ENCODE data around the gene CCDC88C.

DNA sequence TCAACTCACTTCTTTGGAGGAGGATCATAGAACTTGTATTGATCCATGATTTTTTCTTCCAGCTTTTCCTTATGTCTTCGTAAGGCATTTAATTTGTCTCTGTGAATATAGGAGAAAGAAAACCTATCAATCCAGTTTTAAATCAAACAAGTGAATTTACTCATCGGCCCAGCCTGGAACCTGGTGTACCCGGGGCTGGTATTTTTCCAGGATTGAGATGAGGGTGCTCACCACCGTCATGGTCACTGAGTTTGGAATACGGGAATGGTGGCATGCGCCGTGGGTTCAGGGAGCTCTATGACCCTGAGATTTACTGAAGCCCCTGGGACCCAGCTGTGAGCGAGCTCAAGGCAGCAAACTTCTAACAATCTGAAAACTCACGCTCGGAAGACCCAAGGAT, 126.6 kb downstream of the CCDC88C start:
- TF ChIP-seq, protein P1, sequence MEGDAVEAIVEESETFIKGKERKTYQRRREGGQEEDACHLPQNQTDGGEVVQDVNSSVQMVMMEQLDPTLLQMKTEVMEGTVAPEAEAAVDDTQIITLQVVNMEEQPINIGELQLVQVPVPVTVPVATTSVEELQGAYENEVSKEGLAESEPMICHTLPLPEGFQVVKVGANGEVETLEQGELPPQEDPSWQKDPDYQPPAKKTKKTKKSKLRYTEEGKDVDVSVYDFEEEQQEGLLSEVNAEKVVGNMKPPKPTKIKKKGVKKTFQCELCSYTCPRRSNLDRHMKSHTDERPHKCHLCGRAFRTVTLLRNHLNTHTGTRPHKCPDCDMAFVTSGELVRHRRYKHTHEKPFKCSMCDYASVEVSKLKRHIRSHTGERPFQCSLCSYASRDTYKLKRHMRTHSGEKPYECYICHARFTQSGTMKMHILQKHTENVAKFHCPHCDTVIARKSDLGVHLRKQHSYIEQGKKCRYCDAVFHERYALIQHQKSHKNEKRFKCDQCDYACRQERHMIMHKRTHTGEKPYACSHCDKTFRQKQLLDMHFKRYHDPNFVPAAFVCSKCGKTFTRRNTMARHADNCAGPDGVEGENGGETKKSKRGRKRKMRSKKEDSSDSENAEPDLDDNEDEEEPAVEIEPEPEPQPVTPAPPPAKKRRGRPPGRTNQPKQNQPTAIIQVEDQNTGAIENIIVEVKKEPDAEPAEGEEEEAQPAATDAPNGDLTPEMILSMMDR (IDR thresholded peaks at IDR 0.05) = no peak
- no peak for TF ChIP-seq POLR2A (IDR thresholded peaks at IDR 0.05)
